HG02759 (cell line): Measurements from ENCODE around the gene SLC4A1AP.
A peak's percentile ranks its signal among the peaks of the same experiment; 100 is the strongest.
"Not testable (repeated sequence)": the region's sequence is repeated elsewhere in the genome, so short reads cannot be mapped to it uniquely, and the experiment has no call there.

Source experiments
- ATAC-seq: cut with Tn5 transposase; IDR thresholded peaks from one replicate; pipeline ENCODE4 v1.9.1; 2021; ENCODE audit warnings: mild to moderate bottlenecking, moderate library complexity; ENCODE audit not compliant: unreplicated experiment

SLC4A1AP gene

DNA sequence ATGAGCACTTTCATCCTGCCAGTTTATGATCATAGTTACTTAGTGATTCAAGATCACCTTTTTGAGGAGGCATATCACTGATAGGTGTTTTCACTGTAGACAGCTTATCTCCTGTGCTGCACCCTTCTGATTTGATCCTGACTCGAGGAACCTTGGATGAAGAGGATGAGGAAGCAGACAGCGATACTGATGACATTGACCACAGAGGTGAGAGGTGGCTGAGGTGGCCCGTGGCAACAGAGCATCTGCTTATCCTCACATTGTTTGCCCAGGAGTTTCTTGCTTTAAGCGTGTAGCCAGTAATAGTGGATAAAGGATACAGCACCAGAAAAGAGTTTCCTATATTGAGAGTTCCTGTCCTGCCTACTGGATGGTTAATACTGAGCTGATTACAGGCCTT is 16.0 kb upstream of the SLC4A1AP start:
- no peak for ATAC-seq

DNA sequence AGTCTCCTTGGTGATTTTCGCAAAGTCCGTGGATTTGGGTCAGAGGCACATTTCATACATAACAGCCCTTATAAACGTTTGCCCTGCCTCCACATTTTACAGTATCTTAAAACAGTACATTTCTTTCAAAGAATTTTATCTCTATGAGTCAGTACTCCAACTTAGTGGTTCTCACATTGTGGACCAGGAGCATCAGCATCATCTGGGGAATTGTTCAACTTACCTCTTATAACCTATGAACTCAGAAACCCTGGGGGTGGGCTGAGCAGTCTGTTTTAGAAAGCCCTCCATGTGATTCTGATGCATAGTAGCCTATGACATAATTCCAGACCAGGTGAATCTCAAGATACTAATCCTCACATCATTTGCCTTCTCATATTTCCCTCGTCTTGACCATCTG is 12.6 kb upstream of the SLC4A1AP start:
- no peak for ATAC-seq

DNA sequence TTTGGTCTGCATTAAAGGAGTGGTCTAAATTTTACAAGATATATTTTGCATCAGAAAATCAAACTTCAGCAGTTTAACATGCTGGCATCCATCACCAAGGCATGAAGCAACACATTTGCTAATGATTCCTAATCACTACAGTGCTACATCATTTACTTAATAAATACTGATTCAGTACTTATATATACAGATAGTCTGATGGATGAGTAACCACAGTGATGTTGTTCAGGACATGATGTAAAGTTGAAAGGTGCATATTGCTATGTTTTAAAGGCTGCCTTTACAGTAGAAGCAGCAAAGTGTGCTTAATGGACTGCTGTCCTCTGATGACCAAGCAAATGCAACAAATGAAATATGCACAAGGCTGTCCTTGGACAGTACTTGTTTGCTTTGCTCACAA is 11.3 kb upstream of the SLC4A1AP start:
- no peak for ATAC-seq

- ATAC-seq = no peak
Measured at GRCh38 chr2:27652790-27653189, 10.9 kb upstream of the SLC4A1AP start.

DNA sequence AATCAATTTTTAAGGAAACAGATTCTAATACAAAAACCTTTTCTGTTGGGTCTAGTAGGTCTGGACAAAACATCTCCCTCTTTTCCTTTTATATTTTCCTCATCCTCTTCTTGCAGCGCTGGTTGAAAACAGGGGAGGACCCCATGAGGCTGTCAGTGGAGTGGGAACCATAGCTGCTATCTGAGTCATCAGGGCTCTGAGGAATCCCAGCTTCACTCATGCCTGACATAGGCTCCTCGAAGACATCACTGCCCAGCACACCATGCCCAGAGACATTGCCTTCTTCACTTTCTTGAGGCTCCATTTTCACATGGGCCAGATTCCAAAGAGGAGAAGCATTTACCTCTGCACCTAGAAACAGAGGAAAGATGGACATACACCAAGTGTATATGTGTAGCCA is 10.3 kb upstream of the SLC4A1AP start:
- no peak for ATAC-seq

DNA sequence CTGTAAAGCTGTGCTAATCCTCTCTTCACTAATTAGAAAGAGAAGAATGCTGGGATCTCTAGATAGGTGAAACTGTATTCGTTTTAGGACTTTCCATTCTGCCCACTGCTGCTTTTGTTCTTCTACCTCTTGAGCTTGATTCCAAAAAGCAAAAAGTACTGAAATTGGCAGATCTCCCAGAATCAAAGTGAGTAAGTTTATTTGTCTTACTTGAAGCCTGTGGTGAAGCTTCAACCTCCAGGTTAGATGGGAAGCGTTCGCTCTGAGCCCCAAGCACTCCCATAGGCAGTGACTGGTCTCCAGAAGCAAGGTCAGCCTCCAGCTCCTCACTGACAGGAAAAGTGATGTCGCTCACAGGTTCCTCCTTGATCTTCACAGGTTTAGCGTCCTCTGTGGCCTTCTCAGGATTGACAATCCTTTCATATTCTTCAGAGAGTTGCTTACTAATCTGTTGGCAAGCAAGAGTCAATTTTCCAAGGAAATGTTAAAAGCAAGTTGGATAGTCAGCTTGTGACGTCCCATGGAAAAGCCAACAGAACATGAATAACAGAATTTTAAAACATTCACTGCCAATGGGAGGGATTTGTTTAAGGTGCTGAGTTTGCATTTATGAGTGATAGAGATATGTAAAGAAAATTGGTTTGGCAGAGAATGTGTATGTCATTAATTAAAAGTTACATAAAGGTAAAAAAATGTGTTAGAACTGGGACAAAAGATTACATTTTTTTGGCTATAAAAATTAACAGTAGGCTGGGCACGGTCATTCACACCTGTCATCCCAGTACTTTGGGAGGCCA is 8.3 kb upstream of the SLC4A1AP start:
- no peak for ATAC-seq

- no peak for ATAC-seq
Measured at GRCh38 chr2:27661371-27661770, 2.3 kb upstream of the SLC4A1AP start.

- no peak for ATAC-seq
Measured at GRCh38 chr2:27664154-27664574, 475 bp downstream of the SLC4A1AP start.

- no peak for ATAC-seq
Measured at GRCh38 chr2:27664622-27665363, 1.1 kb downstream of the SLC4A1AP start.

DNA sequence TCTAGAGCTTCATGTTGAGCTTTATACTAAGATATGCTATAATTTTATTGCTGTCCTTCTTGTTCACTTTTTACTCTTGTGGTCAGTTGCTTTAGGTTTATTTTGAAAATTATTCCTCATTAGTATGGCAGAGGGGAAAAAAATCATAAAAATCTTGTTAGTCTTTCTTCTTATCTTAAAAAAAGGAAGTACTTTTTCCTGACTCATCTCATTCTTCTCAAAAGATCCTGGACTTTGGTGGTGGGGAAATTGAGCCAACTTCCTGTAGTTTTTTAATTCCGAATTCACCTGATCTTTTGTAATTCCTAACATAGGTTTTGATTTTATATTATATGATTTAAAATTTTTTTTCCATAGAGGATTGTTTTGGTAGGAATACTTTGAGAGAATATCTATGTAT is 3.8 kb downstream of the SLC4A1AP start:
- ATAC-seq = no peak

- ATAC-seq = no peak
Measured at GRCh38 chr2:27671235-27671634, 7.5 kb downstream of the SLC4A1AP start.

DNA sequence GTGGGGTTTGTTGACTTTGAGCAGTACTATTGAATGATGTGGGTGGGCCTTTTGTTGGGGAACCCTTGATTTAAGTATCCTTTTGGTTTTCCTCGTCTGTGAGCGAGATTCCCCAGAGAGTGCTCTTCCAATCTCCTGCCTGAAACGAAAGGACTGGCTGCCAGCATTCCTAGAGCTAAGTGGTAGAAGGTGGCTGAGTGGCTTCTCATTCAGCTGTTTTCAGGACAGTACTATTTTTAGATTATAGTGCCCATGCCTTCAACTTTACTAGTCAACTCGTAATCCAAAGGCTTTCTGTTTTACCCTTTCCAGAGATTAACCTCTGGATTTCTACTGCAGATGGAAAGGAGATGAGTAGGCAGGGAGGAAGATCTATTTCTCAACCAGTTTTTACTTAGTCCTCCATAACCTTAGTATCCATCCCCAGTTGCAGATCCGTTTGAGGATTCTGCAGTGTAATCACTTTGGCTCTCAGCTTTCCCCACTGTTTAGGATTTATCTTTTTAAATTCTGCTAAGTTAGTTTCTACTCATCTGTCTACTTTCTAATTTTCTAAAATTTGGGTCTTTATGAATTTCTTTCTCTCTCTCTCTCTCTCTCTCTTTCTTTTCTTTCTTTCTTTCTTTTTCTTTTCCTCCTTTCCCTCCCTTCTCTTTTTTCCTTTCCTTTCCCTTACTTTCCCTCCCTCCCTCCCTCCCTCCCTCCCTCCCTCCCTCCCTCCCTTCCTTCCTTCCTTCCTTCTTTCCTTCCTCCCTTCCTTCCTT is 9.2 kb downstream of the SLC4A1AP start:
- no peak for ATAC-seq

DNA sequence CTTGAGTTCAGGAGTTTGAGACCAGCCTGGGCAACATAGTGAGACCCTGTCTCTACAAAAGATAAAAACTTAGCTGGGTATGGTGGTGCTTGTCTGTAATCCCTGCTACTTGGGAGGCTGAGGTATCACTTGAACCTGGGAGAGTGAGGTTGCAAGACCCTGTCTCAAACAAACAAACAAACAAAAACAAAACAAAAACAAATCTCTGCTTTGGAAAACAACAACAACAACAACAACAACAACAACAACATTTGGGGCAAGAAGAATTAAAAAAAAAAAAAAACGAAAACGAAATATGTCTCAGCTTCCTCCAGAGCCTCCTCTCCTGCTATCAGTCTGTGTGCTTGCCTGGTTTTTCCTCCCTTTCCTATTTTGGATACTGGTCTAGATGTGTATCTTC is 16.9 kb downstream of the SLC4A1AP start:
- ATAC-seq = no peak

DNA sequence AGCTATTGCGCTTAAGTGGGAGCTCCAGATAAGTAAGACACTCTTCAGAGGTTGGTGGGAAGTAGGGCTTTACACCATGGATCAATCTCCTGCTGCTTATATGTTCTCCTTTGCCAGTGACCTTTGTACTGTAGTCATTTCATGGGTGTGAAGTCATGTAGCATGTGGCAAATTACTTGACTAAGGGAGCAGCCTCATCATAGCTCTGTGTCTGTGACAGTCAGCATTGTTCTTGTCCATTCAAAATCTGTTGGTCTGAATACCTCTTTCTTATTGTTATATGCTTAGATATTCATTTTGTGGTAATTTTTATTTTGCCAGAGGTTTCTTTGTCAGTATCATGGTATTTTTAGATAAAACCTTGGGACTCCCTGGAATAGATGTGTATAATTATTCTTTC is 18.2 kb downstream of the SLC4A1AP start:
- no peak for ATAC-seq

GRCh38 chr2:27682334-27682771 is 18.7 kb downstream of the SLC4A1AP start:
- not testable (repeated sequence) for ATAC-seq

- ATAC-seq = peak; percentile 73
Measured at GRCh38 chr2:27683390-27684071, 19.8 kb downstream of the SLC4A1AP start.

DNA sequence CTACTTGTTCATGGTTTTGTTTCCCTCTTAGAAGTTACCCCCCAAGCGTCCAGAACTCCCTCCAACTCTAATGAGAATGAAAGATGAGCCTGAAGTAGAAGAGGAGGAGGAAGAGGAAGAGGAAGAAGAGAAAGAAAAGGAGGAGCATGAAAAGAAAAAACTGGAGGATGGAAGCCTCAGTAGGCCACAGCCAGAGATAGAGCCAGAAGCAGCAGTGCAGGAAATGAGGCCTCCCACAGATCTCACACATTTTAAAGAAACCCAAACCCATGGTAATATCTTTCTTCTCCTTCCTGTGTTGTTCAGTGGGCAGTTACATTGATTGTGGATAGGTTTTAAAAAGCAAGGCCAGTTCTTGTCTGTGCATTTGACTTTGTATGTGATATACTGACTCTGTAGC is 21.3 kb downstream of the SLC4A1AP start:
- ATAC-seq = not testable (repeated sequence)

DNA sequence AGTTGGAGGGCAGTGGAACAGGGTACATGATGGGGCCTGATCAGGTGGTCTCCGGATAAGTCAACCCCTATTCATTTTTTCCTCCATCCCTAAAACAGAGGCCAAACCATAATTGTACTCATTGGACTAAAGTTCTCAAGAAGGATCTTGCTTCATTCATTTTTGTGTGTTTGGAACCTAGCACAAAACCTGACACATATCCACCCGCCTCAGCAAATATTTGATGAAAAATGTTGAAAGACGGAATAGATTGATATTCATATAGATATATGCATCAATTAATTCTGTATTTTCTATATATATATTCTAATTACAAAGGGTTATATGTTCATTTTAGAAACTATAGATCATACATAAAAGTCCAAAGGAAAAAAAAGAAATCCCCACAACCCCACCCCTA is 21.9 kb downstream of the SLC4A1AP start:
- no peak for ATAC-seq

GRCh38 chr2:27687232-27687631 is 23.5 kb downstream of the SLC4A1AP start:
- ATAC-seq = no peak

DNA sequence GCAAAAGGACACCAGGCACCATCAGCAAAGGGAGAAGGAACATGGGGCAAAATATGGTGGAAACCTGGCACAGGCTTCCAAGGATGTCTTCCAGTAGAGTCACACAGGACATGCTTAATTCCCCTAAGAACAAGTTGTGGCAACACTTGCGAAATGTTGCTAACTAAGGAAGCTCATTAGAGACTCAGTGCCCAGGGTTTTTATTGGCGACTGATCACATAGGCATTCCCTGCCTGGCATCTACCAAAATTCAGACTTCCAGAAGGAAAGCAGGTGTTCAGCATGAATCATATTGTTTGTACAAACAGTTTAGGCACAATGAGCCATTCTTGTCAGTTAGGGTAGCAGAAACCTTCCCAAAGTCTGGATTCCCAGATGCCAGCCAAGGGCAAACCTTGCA is 25.7 kb downstream of the SLC4A1AP start:
- no peak for ATAC-seq

GRCh38 chr2:27690052-27690451 is 26.4 kb downstream of the SLC4A1AP start:
- no peak for ATAC-seq
